CD14-positive monocyte (primary cell): ENCODE measurements around the gene ELAC1. TPM values are rescaled to one million over a fixed set of nuclear protein-coding genes. Genes with fewer than 3 reads are reported as not detected.

Experiments used
- DNase-seq, 3 donors: peaks; one replicate each; pipeline ENCODE4 v3.0.0-alpha.2; 2011 to 2022
- H2AFZ ChIP-seq: 2 replicates; pipeline ENCODE4 v1.6.0; 2012; ENCODE audit warnings: mild to moderate bottlenecking, low read depth, low read length, inconsistent platforms; ENCODE audit not compliant: insufficient read depth, poor library complexity, severe bottlenecking
- H3K27ac ChIP-seq, 2 donors: 1 replicate in 1 of 2; 2 replicates in 1 of 2; pipeline ENCODE4 v1.5.1; 2012 to 2013; ENCODE audit warnings: low read length in 2 of 2, control low read depth in 1 of 2, inconsistent platforms in 1 of 2, low read depth in 1 of 2, mild to moderate bottlenecking in 1 of 2
- H3K27me3 ChIP-seq, 2 donors: one replicate each; pipeline versions ENCODE4 v1.6.0 to v1.6.1; 2011 to 2013; ENCODE audit warnings: low read length in 2 of 2; ENCODE audit not compliant: control insufficient read depth in 2 of 2, insufficient read depth in 2 of 2
- H3K36me3 ChIP-seq, 2 donors: replicated peaks in 1 of 2; 1 replicate in 1 of 2; 2 replicates in 1 of 2; pipeline versions ENCODE4 v1.5.1 to v1.6.1; 2012 to 2013; ENCODE audit warnings: low read length in 2 of 2, control low read depth in 1 of 2, inconsistent platforms in 1 of 2, mild to moderate bottlenecking in 1 of 2; ENCODE audit not compliant: insufficient read depth in 2 of 2, control insufficient read depth in 1 of 2
- H3K4me1 ChIP-seq, 2 donors: 1 replicate in 1 of 2; 2 replicates in 1 of 2; pipeline versions ENCODE4 v1.5.1 to v1.6.1; 2012 to 2013; ENCODE audit warnings: low read length in 2 of 2, control low read depth in 1 of 2, inconsistent platforms in 1 of 2, mild to moderate bottlenecking in 1 of 2, moderate library complexity in 1 of 2; ENCODE audit not compliant: insufficient read depth in 2 of 2, control insufficient read depth in 1 of 2
- H3K4me2 ChIP-seq: replicated peaks from 2 replicates; pipeline ENCODE3; 2012; ENCODE audit warnings: low read length, moderate library complexity, mild to moderate bottlenecking; ENCODE audit not compliant: poor library complexity, severe bottlenecking; ENCODE audit errors: extremely low read depth
- H3K4me3 ChIP-seq, 3 experiments: fragments of 200-600 bp in 1 of 3; sonication (generic) in 1 of 3; replicated peaks in 1 of 3; 1 replicate in 2 of 3; 2 replicates in 1 of 3; pipeline ENCODE4 v1.5.1; 2011 to 2013; ENCODE audit warnings: low read length in 3 of 3, mild to moderate bottlenecking in 3 of 3, control low read depth in 2 of 3, low read depth in 2 of 3, inconsistent platforms in 1 of 3, moderate library complexity in 1 of 3
- H3K79me2 ChIP-seq: 2 replicates; pipeline ENCODE4 v1.6.0; 2012; ENCODE audit warnings: mild to moderate bottlenecking, control low read depth, inconsistent platforms, low read length, moderate library complexity; ENCODE audit not compliant: insufficient read depth
- H3K9ac ChIP-seq: 2 replicates; pipeline ENCODE4 v1.6.0; 2017; ENCODE audit warnings: low read length, mild to moderate bottlenecking; ENCODE audit not compliant: insufficient read depth, poor library complexity, severe bottlenecking
- H3K9me3 ChIP-seq, 2 donors: replicated peaks in 1 of 2; 1 replicate in 1 of 2; 2 replicates in 1 of 2; pipeline versions ENCODE4 v1.5.1 to v1.6.1; 2012 to 2013; ENCODE audit warnings: low read length in 2 of 2, control low read depth in 1 of 2; ENCODE audit not compliant: control insufficient read depth in 1 of 2, insufficient read depth in 1 of 2
- H4K20me1 ChIP-seq: 2 replicates; pipeline ENCODE4 v1.6.0; 2012; ENCODE audit warnings: mild to moderate bottlenecking, low read length, control low read depth, moderate library complexity; ENCODE audit not compliant: insufficient read depth
- H3K27ac Mint-ChIP-seq, 7 donors: one replicate each; pipeline ENCODE4 v1.8.0; 2020; ENCODE audit warnings: mild to moderate bottlenecking in 7 of 7, mixed read lengths in 7 of 7, moderate library complexity in 6 of 7, inconsistent platforms in 2 of 7
- H3K27me3 Mint-ChIP-seq, 3 donors: one replicate each; pipeline ENCODE4 v1.8.0; 2021 to 2022; ENCODE audit warnings: low read depth in 3 of 3, mild to moderate bottlenecking in 3 of 3, mixed read lengths in 3 of 3, moderate library complexity in 3 of 3, inconsistent platforms in 1 of 3
- H3K36me3 Mint-ChIP-seq, 2 donors: one replicate each; pipeline ENCODE4 v1.8.0; 2020; ENCODE audit warnings: mixed read lengths in 2 of 2, inconsistent platforms in 1 of 2, mild to moderate bottlenecking in 1 of 2
- H3K4me1 Mint-ChIP-seq: one replicate; pipeline ENCODE4 v1.8.0; 2020; ENCODE audit warnings: mild to moderate bottlenecking, mixed read lengths
- H3K4me3 Mint-ChIP-seq, 2 donors: one replicate each; pipeline ENCODE4 v1.8.0; 2020; ENCODE audit warnings: mild to moderate bottlenecking in 2 of 2, mixed read lengths in 2 of 2, moderate library complexity in 1 of 2
- H3K9me3 Mint-ChIP-seq, 7 donors: one replicate each; pipeline ENCODE4 v1.8.0; 2020 to 2022; ENCODE audit warnings: mixed read lengths in 7 of 7, mild to moderate bottlenecking in 6 of 7, moderate library complexity in 6 of 7, inconsistent platforms in 2 of 7
- CTCF ChIP-seq: fragments of 200-600 bp; IDR thresholded peaks from one replicate; pipeline ENCODE4 v1.8.0; 2022; ENCODE audit warnings: antibody characterized with exemption, mild to moderate bottlenecking
- WGBS: methylation state at CpG from one replicate; pipeline ENCODE4 v1.1.5; 2013; ENCODE audit warnings: missing lambda C conversion rate; ENCODE audit not compliant: insufficient coverage; 5-methylcytosine and 5-hydroxymethylcytosine counted together
- intact Hi-C, 2 donors: fragments of 100-400 bp; cut with micrococcal nuclease; formaldehyde crosslinking; loops; one replicate each; pipeline versions ENCODE4 v1.15.0 to v1.15.1; 2023
- polyA plus RNA-seq, 3 donors: library from polyadenylated mRNA; depleted of rRNA in 1 of 3; unstranded in 2 of 3; stranded (reverse) in 1 of 3; fragments of 300-500 nt in 2 of 3; fragments of >200 nt in 1 of 3; fragmentation: Illumina TruSeq in 2 of 3; gene quantifications; 1 replicate in 2 of 3; 2 replicates in 1 of 3; pipeline ENCODE4 v1.2.3, GENCODE V29; 2012 to 2021

Gene ELAC1
- polyA plus RNA-seq, 3 donors: 2.6 to 11.5 (median 4.5) TPM

- Histone ChIP-seq H3K27ac (no peak overlapping the region), H3K4me2 (no peak overlapping the region), H3K36me3 (peaks cover 37 to 44% of the 10 kb centered on the region in 2 donors), H3K27me3 (no peaks in the 10 kb centered on the region), H3K79me2 (peaks cover 11% of the 10 kb centered on the region), H3K4me3 (no peak overlapping the region), H4K20me1 (no peaks in the 10 kb centered on the region), H3K9me3 (peaks cover 13 to 19% of the 10 kb centered on the region in 2 donors), H3K4me1 (peaks cover 5 to 9% of the 10 kb centered on the region in 2 donors), H2AFZ (no peak overlapping the region), H3K9ac (no peak overlapping the region)
- H3K4me1 Mint-ChIP-seq: peaks cover 18% of the 10 kb centered on the region
- peaks cover 0 to 1% (median 0%) of the 10 kb centered on the region in 3 donors for H3K27me3 Mint-ChIP-seq
- intact Hi-C loops: no loop called here
- H3K36me3 Mint-ChIP-seq: peaks cover 42% of the 10 kb centered on the region in 2 donors
- no peak for TF ChIP-seq CTCF
- no peak overlapping the region for H3K4me3 Mint-ChIP-seq
- peak; percentile 36 to 70 (median 53) for DNase-seq
- no CpG with 5 or more reads among the region's 4 CpGs for WGBS
- H3K9me3 Mint-ChIP-seq: peaks cover 18 to 29% (median 23%) of the 10 kb centered on the region in 7 donors
- H3K27ac Mint-ChIP-seq: peak overlapping the region in 3 of 7 donors; percentile 7 to 64 (median 58)
Observed at GRCh38 chr18:50973367-50974126, 5.7 kb downstream of the ELAC1 start.

- Histone ChIP-seq H3K9ac (no peak overlapping the region), H3K79me2 (no peaks in the 10 kb centered on the region), H4K20me1 (no peaks in the 10 kb centered on the region), H3K36me3 (peaks cover 51 to 69% of the 10 kb centered on the region in 2 donors), H3K27ac (no peak overlapping the region), H3K9me3 (peaks cover 13 to 19% of the 10 kb centered on the region in 2 donors), H3K4me2 (no peak overlapping the region), H3K4me3 (no peak overlapping the region), H3K27me3 (no peaks in the 10 kb centered on the region), H3K4me1 (no peaks in the 10 kb centered on the region), H2AFZ (no peak overlapping the region)
- Mint-ChIP-seq H3K36me3 (peaks cover 57 to 68% of the 10 kb centered on the region in 2 donors), H3K4me3 (no peak overlapping the region), H3K27ac (no peak overlapping the region), H3K27me3 (peaks cover 0 to 1% (median 0%) of the 10 kb centered on the region in 3 donors), H3K4me1 (peaks cover 11% of the 10 kb centered on the region), H3K9me3 (peaks cover 18 to 29% (median 23%) of the 10 kb centered on the region in 7 donors)
- TF ChIP-seq CTCF: no peak
- DNase-seq: no peak
- 92% methylated on average over 5 of the region's 5 CpGs for WGBS
- intact Hi-C loops: no loop called here
Observed at GRCh38 chr18:50977037-50977760, 9.4 kb downstream of the ELAC1 start.
